Sigmoid colon (tissue), 7 donors: Measurements from ENCODE around the gene NUP155. TPM values are rescaled to one million over a fixed set of nuclear protein-coding genes. Genes with fewer than 3 reads are reported as not detected.

Source experiments
- DNase-seq: peaks from one replicate; pipeline ENCODE4 v3.0.0-alpha.2; 2019
- H3K27ac ChIP-seq, 4 donors: fragments of 200-600 bp; sonication (generic); one replicate each; pipeline ENCODE4 v1.5.1; 2016 to 2019; ENCODE audit warnings: mild to moderate bottlenecking in 1 of 4
- H3K27me3 ChIP-seq, 3 donors: fragments of 200-600 bp; sonication (generic); one replicate each; pipeline ENCODE4 v1.5.1; 2019; ENCODE audit warnings: mild to moderate bottlenecking in 1 of 3
- H3K36me3 ChIP-seq, 4 donors: fragments of 200-600 bp; sonication (generic); one replicate each; pipeline ENCODE4 v1.5.1; 2016 to 2019
- H3K4me1 ChIP-seq, 4 donors: fragments of 200-600 bp; sonication (generic); one replicate each; pipeline ENCODE4 v1.5.1; 2017 to 2019
- H3K4me3 ChIP-seq, 4 donors: fragments of 200-600 bp; sonication (generic); one replicate each; pipeline ENCODE4 v1.5.1; 2017 to 2019; ENCODE audit warnings: mild to moderate bottlenecking in 2 of 4, moderate library complexity in 1 of 4
- H3K9me3 ChIP-seq, 4 donors: fragments of 200-600 bp in 3 of 4; sonication (generic) in 3 of 4; one replicate each; pipeline versions ENCODE4 v1.5.1 to v1.6.1; 2013 to 2019
- CTCF ChIP-seq, 4 experiments: fragments of 450-650 bp in 3 of 4; fragments of 200-600 bp in 1 of 4; IDR thresholded peaks; one replicate each; pipeline ENCODE4 v1.5.1; 2016 to 2019; ENCODE audit warnings: antibody characterized with exemption in 4 of 4, mild to moderate bottlenecking in 3 of 4, moderate library complexity in 2 of 4
- EP300 ChIP-seq, 4 donors: sonication (generic); formaldehyde crosslinking; IDR thresholded peaks; one replicate each; pipeline ENCODE4 v1.6.1; 2017; ENCODE audit warnings: antibody characterized with exemption in 4 of 4
- POLR2A ChIP-seq, 2 donors: fragments of 450-650 bp; IDR thresholded peaks; one replicate each; pipeline ENCODE4 v1.6.1; 2016; ENCODE audit warnings: antibody characterized with exemption in 2 of 2, mild to moderate bottlenecking in 2 of 2, moderate library complexity in 2 of 2
- POLR2AphosphoS5 ChIP-seq, 4 donors: sonication (generic); formaldehyde crosslinking; IDR thresholded peaks; one replicate each; pipeline ENCODE4 v1.6.1; 2017; ENCODE audit warnings: antibody characterized with exemption in 4 of 4
- WGBS, 2 donors: extraction: QIAGEN DNeasy Blood & Tissue Kit; methylation state at CpG; one replicate each; pipeline ENCODE4 v1.1.7; 2013; 5-methylcytosine and 5-hydroxymethylcytosine counted together
- intact Hi-C: fragments of 100-400 bp; cut with DNase I; formaldehyde crosslinking; loops from one replicate; pipeline ENCODE4 v1.15.1; 2023
- polyA plus RNA-seq, 3 donors: library from polyadenylated mRNA; stranded (reverse); fragments of 200-250 nt; gene quantifications; one replicate each; pipeline ENCODE4 v1.2.3, GENCODE V29; 2013
- total RNA-seq, 4 donors: library from RNA; depleted of rRNA; stranded (reverse); fragments of >200 nt; gene quantifications; one replicate each; pipeline ENCODE4 v1.1.0, GENCODE V29; 2016
- donor health status: healthy with polysubstance abuse.
- donor health status: Bipolar disorder and iron deficiency.
- donor health status: healthy.

The NUP155 gene
- total and polyA plus RNA-seq, 7 donors, result 1.2 to 24.4 (median 12.7) TPM

- H3K27me3 ChIP-seq, result no peaks in the 10 kb centered on the region
- no peaks in the 10 kb centered on the region for H3K9me3 ChIP-seq
- H3K4me3 ChIP-seq, result no peak overlapping the region
- intact Hi-C loops, result loop anchor here (10.0 kb wide), 2 partner anchors 264 to 294 kb away; no protein-coding TSS in a partner anchor
- 89 to 93% methylated on average over 3 of the region's 3 CpGs for WGBS, 2 donors
- H3K36me3 ChIP-seq, result peaks cover 0 to 91% (median 26%) of the 10 kb centered on the region in 4 donors
- TF ChIP-seq EP300 (IDR thresholded peaks at IDR 0.05), result no peak
- TF ChIP-seq POLR2A (IDR thresholded peaks at IDR 0.05), result no peak
- TF ChIP-seq CTCF (IDR thresholded peaks at IDR 0.05), result no peak
- TF ChIP-seq POLR2AphosphoS5 (IDR thresholded peaks at IDR 0.05), result no peak
- H3K4me1 ChIP-seq, result no peaks in the 10 kb centered on the region
- H3K27ac ChIP-seq, result no peak overlapping the region
- no peak for DNase-seq
Measured at GRCh38 chr5:37319037-37319782, 51.7 kb downstream of the NUP155 start.

GRCh38 chr5:37316027-37316426, 54.9 kb downstream of the NUP155 start:
- Histone ChIP-seq H3K4me1 (no peaks in the 10 kb centered on the region), H3K36me3 (peaks cover 8 to 93% (median 35%) of the 10 kb centered on the region in 4 donors), H3K27ac (no peak overlapping the region), H3K4me3 (no peak overlapping the region), H3K27me3 (no peaks in the 10 kb centered on the region), H3K9me3 (no peaks in the 10 kb centered on the region)
- TF ChIP-seq POLR2AphosphoS5 (IDR thresholded peaks at IDR 0.05), result no peak
- TF ChIP-seq CTCF (IDR thresholded peaks at IDR 0.05), result no peak
- TF ChIP-seq POLR2A (IDR thresholded peaks at IDR 0.05), result no peak
- TF ChIP-seq EP300 (IDR thresholded peaks at IDR 0.05), result no peak
- 94% methylated on average over 4 of the region's 4 CpGs for WGBS, 2 donors
- DNase-seq, result no peak
- intact Hi-C loops, result loop anchor here (10.0 kb wide), 2 partner anchors 261 to 291 kb away; no protein-coding TSS in a partner anchor

- TF ChIP-seq POLR2AphosphoS5 (IDR thresholded peaks at IDR 0.05) (no peak), CTCF (IDR thresholded peaks at IDR 0.05) (no peak), POLR2A (IDR thresholded peaks at IDR 0.05) (no peak), EP300 (IDR thresholded peaks at IDR 0.05) (no peak)
- H3K27me3 ChIP-seq, result no peaks in the 10 kb centered on the region
- no peaks in the 10 kb centered on the region for H3K4me1 ChIP-seq
- WGBS, 2 donors, result 91% methylated on average over 1 of the region's 1 CpG
- DNase-seq, result no peak
- H3K27ac ChIP-seq, result no peak overlapping the region
- no peak overlapping the region for H3K4me3 ChIP-seq
- intact Hi-C loops, result loop anchor here (10.0 kb wide), 2 partner anchors 256 to 286 kb away; no protein-coding TSS in a partner anchor
- no peaks in the 10 kb centered on the region for H3K9me3 ChIP-seq
- H3K36me3 ChIP-seq, result peaks cover 14 to 100% (median 44%) of the 10 kb centered on the region in 4 donors
Measured at GRCh38 chr5:37310360-37310759, 60.5 kb downstream of the NUP155 start.

GRCh38 chr5:37308793-37309192, 62.1 kb downstream of the NUP155 start:
- Histone ChIP-seq H3K9me3 (no peaks in the 10 kb centered on the region), H3K4me3 (no peak overlapping the region), H3K27ac (no peak overlapping the region), H3K36me3 (peaks cover 19 to 100% (median 50%) of the 10 kb centered on the region in 4 donors), H3K4me1 (no peaks in the 10 kb centered on the region), H3K27me3 (no peaks in the 10 kb centered on the region)
- intact Hi-C loops, result no loop called here
- TF ChIP-seq POLR2AphosphoS5 (IDR thresholded peaks at IDR 0.05) (no peak), CTCF (IDR thresholded peaks at IDR 0.05) (no peak), EP300 (IDR thresholded peaks at IDR 0.05) (no peak), POLR2A (IDR thresholded peaks at IDR 0.05) (no peak)
- DNase-seq, result no peak
- 78 to 95% methylated on average over 4 of the region's 4 CpGs for WGBS, 2 donors
